KMS-11 (cell line): ENCODE data around the gene ADGRF3.

Source experiments
- H2AFZ ChIP-seq: fragments of 200-600 bp; sonication (generic); 2 replicates; pipeline ENCODE4 v1.6.1; 2016; ENCODE audit warnings: antibody characterized with exemption, mixed run types, low read depth
- H3K27ac ChIP-seq: fragments of 200-600 bp; sonication (generic); 2 replicates; pipeline ENCODE4 v1.6.1; 2016; ENCODE audit warnings: mild to moderate bottlenecking, mixed run types
- H3K27me3 ChIP-seq: fragments of 200-600 bp; sonication (generic); 2 replicates; pipeline ENCODE4 v1.6.1; 2017; ENCODE audit warnings: mild to moderate bottlenecking, low read depth, mixed run types, moderate library complexity; ENCODE audit not compliant: insufficient read depth
- H3K36me3 ChIP-seq: fragments of 200-600 bp; sonication (generic); 2 replicates; pipeline ENCODE4 v1.6.1; 2017; ENCODE audit warnings: mild to moderate bottlenecking, mixed run types; ENCODE audit not compliant: insufficient read depth
- H3K4me1 ChIP-seq: fragments of 200-600 bp; sonication (generic); 2 replicates; pipeline ENCODE4 v1.6.1; 2016; ENCODE audit warnings: mild to moderate bottlenecking, low read depth, mixed run types; ENCODE audit not compliant: poor library complexity, severe bottlenecking
- H3K4me2 ChIP-seq: fragments of 200-600 bp; sonication (generic); 2 replicates; pipeline ENCODE4 v1.7.0; 2016; ENCODE audit warnings: mild to moderate bottlenecking, mixed run types
- H3K4me3 ChIP-seq: fragments of 200-600 bp; sonication (generic); IDR thresholded peaks from 2 replicates; pipeline ENCODE4 v1.6.1; 2017; ENCODE audit warnings: low read depth, low read length, mixed read lengths; ENCODE audit not compliant: insufficient read depth
- H3K79me2 ChIP-seq: fragments of 200-600 bp; sonication (generic); 2 replicates; pipeline ENCODE4 v1.6.1; 2016; ENCODE audit warnings: low read depth, mixed run types; ENCODE audit not compliant: insufficient read depth
- H3K9ac ChIP-seq: fragments of 200-600 bp; sonication (generic); 2 replicates; pipeline ENCODE4 v1.6.1; 2016; ENCODE audit warnings: mild to moderate bottlenecking, mixed run types
- H4K20me1 ChIP-seq: fragments of 200-600 bp; sonication (generic); 2 replicates; pipeline ENCODE4 v1.6.1; 2016; ENCODE audit warnings: mild to moderate bottlenecking, mixed run types; ENCODE audit not compliant: insufficient read depth
- TF ChIP-seq, protein P1 (sequence below): fragments of 200-600 bp; sonication (generic); conservative IDR thresholded peaks from 2 replicates; pipeline ENCODE4 v1.6.1; 2017; ENCODE audit warnings: low read depth, mild to moderate bottlenecking, antibody characterized with exemption, low read length, moderate library complexity, mixed read lengths

Gene ADGRF3

DNA sequence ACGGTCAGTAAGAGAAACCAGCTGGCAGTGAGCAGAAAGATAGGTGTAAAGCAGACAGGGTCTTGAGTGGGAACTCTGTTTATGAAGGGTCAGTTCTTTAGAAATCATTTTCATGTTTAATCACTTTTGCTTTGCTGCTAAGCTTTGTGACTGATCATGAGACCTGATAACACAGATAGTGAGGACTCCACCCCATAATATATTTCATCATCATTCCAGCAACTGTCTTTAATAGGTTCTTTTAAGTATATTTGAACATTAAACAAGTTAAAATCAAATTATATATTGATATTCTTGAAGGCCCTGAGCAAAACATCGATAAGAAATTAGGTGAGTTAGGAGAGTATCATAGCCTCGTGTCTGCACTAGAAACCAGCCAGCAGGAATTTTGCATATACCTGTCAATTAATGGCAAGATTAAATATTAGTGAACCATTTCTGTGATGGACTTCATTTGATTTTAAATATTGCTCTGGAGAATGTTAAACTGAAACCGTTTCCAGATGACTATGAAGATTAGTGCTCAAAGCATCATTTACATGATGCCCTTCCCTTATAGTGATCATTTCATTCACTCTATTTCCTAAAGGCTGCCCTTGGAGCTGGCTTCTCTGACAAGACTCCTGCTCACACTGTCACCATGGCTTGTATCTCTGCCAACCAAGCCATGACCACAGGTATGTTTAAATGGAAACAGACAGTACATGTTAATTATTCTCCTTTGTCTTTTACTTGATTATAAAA is 69.9 kb downstream of the ADGRF3 start:
- peaks cover 7% of the 10 kb centered on the region; the same call in 1 of the 2 replicates for H3K36me3 ChIP-seq
- no peaks in the 10 kb centered on the region for H3K27me3 ChIP-seq
- no peaks in the 10 kb centered on the region for H3K79me2 ChIP-seq
- H3K4me1 ChIP-seq, result no peaks in the 10 kb centered on the region
- TF ChIP-seq, protein P1, sequence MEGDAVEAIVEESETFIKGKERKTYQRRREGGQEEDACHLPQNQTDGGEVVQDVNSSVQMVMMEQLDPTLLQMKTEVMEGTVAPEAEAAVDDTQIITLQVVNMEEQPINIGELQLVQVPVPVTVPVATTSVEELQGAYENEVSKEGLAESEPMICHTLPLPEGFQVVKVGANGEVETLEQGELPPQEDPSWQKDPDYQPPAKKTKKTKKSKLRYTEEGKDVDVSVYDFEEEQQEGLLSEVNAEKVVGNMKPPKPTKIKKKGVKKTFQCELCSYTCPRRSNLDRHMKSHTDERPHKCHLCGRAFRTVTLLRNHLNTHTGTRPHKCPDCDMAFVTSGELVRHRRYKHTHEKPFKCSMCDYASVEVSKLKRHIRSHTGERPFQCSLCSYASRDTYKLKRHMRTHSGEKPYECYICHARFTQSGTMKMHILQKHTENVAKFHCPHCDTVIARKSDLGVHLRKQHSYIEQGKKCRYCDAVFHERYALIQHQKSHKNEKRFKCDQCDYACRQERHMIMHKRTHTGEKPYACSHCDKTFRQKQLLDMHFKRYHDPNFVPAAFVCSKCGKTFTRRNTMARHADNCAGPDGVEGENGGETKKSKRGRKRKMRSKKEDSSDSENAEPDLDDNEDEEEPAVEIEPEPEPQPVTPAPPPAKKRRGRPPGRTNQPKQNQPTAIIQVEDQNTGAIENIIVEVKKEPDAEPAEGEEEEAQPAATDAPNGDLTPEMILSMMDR, result no peak
- no peak overlapping the region for H3K4me3 ChIP-seq
- no peak overlapping the region for H3K9ac ChIP-seq
- H4K20me1 ChIP-seq, result no peaks in the 10 kb centered on the region
- no peak overlapping the region for H3K27ac ChIP-seq
- no peak overlapping the region for H2AFZ ChIP-seq
- H3K4me2 ChIP-seq, result no peak overlapping the region

DNA sequence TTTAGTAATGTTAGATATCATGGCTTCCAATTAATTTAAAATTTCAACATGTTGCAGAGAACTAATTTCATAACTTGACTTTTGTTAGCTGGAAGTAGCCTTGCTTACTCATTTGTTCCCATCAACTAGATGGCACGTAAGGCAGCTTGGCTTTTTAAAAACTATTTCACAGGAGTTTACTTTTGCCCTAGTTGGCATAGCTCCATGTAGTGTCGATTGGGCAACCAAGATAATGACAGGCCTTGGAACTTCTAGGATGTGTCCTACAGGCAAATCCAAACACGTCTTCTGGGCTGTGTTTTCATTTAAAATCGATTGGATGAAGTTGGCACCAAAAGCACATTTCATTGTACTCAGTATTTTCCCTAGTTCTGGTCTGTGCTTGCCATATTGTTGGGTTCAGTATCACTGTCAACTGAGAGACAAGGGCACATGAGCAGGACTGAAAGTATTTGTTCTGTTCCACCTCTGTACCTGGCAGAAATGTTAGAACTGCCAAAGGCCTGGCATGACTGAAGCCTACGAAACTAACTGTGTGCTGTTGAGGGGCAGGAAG is 72.5 kb downstream of the ADGRF3 start:
- H2AFZ ChIP-seq, result no peak overlapping the region
- H3K79me2 ChIP-seq, result no peaks in the 10 kb centered on the region
- H3K27me3 ChIP-seq, result no peaks in the 10 kb centered on the region
- no peak overlapping the region for H3K9ac ChIP-seq
- TF ChIP-seq, protein P1, result no peak
- no peak overlapping the region for H3K4me3 ChIP-seq
- no peaks in the 10 kb centered on the region for H3K4me1 ChIP-seq
- no peak overlapping the region for H3K27ac ChIP-seq
- H4K20me1 ChIP-seq, result no peaks in the 10 kb centered on the region
- H3K36me3 ChIP-seq, result peaks cover 2% of the 10 kb centered on the region; the same call in 1 of the 2 replicates
- H3K4me2 ChIP-seq, result no peak overlapping the region

DNA sequence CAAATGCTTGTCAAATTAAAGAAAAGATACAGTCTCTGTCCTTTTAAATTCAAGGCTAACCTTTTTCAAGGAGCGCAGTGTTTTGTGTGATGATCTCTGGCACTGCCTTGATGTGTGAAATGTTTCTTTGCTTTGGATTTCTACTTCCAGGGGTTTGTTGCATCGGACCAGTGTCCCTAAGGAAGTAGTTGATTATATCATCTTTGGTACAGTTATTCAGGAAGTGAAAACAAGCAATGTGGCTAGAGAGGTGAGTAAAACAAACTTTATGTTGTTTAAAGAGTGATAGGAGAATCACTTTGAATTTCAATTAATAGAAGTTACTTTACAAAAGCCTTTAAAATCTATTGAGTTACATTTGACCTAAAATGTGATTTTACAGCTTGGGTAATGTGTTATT is 73.1 kb downstream of the ADGRF3 start:
- Histone ChIP-seq H3K79me2 (no peaks in the 10 kb centered on the region), H3K4me2 (no peak overlapping the region), H3K27me3 (no peaks in the 10 kb centered on the region), H2AFZ (no peak overlapping the region), H3K9ac (no peak overlapping the region), H4K20me1 (no peaks in the 10 kb centered on the region), H3K36me3 (no peaks in the 10 kb centered on the region), H3K27ac (no peak overlapping the region), H3K4me3 (no peak overlapping the region), H3K4me1 (no peaks in the 10 kb centered on the region)
- TF ChIP-seq, protein P1, result no peak

GRCh38 chr2:26270373-26270772 is 76.2 kb downstream of the ADGRF3 start:
- no peaks in the 10 kb centered on the region for H3K79me2 ChIP-seq
- H3K27ac ChIP-seq, result no peak overlapping the region
- no peaks in the 10 kb centered on the region for H3K27me3 ChIP-seq
- H3K4me1 ChIP-seq, result no peaks in the 10 kb centered on the region
- H2AFZ ChIP-seq, result no peak overlapping the region
- TF ChIP-seq, protein P1, result no peak
- H3K4me3 ChIP-seq, result no peak overlapping the region
- no peaks in the 10 kb centered on the region for H4K20me1 ChIP-seq
- no peaks in the 10 kb centered on the region for H3K36me3 ChIP-seq
- H3K4me2 ChIP-seq, result no peak overlapping the region
- H3K9ac ChIP-seq, result no peak overlapping the region
